Lower leg skin (tissue), 4 donors: ENCODE results near the gene JAM3. TPM values are rescaled to one million over a fixed set of nuclear protein-coding genes. Genes with fewer than 3 reads are reported as not detected.

Source experiments
- DNase-seq, 2 donors: peaks; one replicate each; pipeline ENCODE4 v3.0.0-alpha.2; 2019; ENCODE audit warnings: low spot score in 2 of 2
- H3K4me3 ChIP-seq: fragments of 200-600 bp; sonication (generic); 2 replicates; pipeline ENCODE4 v1.5.1; 2017; ENCODE audit warnings: mild to moderate bottlenecking, low read depth; ENCODE audit not compliant: poor library complexity, severe bottlenecking
- POLR2A ChIP-seq, 2 donors: fragments of 450-650 bp; IDR thresholded peaks; one replicate each; pipeline ENCODE4 v1.6.1; 2016 to 2017; ENCODE audit warnings: antibody characterized with exemption in 2 of 2, mild to moderate bottlenecking in 1 of 2, moderate library complexity in 1 of 2
- WGBS, 2 donors: methylation state at CpG; one replicate each; pipeline ENCODE4 v1.1.5; 2018; 5-methylcytosine and 5-hydroxymethylcytosine counted together
- intact Hi-C: fragments of 100-400 bp; cut with DNase I; formaldehyde crosslinking; loops from one replicate; pipeline ENCODE4 v1.15.0; 2023; ENCODE audit warnings: low total_unique reads
- total RNA-seq, 4 donors: library from RNA; depleted of rRNA; stranded (reverse); fragments of >200 nt; gene quantifications; one replicate each; pipeline ENCODE4 v1.1.0, GENCODE V29; 2016
- TF ChIP-seq, protein P1 (sequence below), 3 donors: fragments of 450-650 bp; IDR thresholded peaks; one replicate each; pipeline ENCODE4 v1.5.1; 2016; ENCODE audit warnings: antibody characterized with exemption in 3 of 3, mild to moderate bottlenecking in 3 of 3, moderate library complexity in 2 of 3

The JAM3 gene
- total RNA-seq, 4 donors from 2014 or later: 12.8 to 22.4 (median 15.1) TPM

DNA sequence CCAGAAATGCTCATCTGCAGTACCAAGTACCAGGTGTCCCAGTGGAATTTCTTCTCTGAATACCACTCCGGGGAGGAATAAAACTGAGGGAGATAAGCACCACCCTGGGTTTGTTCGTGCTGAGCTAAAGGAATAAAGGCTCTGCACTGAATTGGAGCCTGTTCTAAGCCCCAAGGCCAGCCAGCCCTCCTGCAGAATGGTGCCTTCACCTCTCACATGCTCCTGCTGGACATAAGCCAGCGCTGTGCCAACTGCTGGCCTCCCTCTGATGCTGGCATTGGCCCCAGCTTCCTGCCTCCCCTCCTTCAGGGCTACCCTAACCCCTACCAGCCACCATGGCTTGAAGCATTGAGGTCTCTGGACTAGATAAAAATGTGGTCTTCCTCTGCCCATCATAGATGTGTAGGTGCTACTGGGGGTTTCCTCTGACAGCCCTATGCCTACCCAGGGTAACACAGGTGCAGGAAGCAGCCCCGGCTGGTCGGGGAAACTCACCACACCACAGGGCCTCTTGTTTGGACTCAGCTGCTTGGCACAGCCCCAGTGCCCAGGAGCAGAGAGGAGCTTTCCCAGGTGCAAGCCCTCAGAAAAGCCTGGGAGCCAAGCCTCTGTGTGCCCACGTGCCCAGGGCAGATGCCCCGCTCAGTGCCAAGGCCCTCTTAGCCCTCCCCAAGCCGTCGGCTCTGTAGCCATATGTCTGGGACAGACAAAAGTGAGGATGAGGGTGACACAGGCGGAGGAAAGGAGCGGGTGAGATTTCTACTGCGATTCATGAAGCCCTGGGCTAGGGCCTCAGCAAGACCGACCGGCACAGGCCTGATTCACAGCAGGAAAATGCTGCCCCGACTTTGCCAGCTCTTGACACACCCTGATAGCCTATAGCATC, 34.1 kb upstream of the JAM3 start:
- intact Hi-C loops: no loop called here
- DNase-seq: no peak
- 46 to 58% methylated on average over 15 of the region's 15 CpGs for WGBS, 2 donors
- TF ChIP-seq POLR2A (IDR thresholded peaks at IDR 0.05): no peak
- TF ChIP-seq, protein P1, sequence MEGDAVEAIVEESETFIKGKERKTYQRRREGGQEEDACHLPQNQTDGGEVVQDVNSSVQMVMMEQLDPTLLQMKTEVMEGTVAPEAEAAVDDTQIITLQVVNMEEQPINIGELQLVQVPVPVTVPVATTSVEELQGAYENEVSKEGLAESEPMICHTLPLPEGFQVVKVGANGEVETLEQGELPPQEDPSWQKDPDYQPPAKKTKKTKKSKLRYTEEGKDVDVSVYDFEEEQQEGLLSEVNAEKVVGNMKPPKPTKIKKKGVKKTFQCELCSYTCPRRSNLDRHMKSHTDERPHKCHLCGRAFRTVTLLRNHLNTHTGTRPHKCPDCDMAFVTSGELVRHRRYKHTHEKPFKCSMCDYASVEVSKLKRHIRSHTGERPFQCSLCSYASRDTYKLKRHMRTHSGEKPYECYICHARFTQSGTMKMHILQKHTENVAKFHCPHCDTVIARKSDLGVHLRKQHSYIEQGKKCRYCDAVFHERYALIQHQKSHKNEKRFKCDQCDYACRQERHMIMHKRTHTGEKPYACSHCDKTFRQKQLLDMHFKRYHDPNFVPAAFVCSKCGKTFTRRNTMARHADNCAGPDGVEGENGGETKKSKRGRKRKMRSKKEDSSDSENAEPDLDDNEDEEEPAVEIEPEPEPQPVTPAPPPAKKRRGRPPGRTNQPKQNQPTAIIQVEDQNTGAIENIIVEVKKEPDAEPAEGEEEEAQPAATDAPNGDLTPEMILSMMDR (IDR thresholded peaks at IDR 0.05): no peak
- no peak overlapping the region for H3K4me3 ChIP-seq

DNA sequence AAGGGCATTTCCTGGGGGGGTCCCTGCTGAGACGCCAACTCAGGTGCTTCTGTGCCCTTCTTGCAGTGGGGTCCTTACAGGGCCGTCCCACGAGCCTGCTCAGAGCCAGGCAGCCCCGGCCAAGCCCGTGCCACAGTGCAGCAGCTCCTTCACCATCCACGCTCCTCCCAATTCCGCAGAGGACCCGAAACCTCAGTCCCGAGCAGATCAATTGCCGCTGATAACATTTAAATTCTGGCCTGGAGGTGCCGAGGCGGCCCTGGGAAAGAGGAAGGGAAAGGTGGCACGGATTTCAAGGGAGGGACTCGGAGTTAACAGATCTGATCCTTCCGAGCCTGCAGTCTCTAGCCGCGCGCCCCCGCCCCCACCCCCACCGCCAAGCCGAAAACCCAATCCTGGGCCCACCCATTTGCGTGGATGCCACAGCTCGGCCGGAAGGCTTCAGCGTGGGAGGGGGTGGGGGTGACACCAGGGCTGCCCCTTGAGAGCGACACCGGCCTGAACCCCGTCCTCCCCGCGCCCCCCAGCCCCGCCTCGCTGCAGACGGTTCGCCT, 32.3 kb upstream of the JAM3 start:
- no peak for TF ChIP-seq POLR2A (IDR thresholded peaks at IDR 0.05)
- TF ChIP-seq, protein P1 (IDR thresholded peaks at IDR 0.05): no peak
- WGBS, 2 donors: 5 to 6% methylated on average over 31 to 33 of the region's 34 CpGs
- intact Hi-C loops: no loop called here
- no peak for DNase-seq
- peak overlapping the region; percentile 37 for H3K4me3 ChIP-seq

DNA sequence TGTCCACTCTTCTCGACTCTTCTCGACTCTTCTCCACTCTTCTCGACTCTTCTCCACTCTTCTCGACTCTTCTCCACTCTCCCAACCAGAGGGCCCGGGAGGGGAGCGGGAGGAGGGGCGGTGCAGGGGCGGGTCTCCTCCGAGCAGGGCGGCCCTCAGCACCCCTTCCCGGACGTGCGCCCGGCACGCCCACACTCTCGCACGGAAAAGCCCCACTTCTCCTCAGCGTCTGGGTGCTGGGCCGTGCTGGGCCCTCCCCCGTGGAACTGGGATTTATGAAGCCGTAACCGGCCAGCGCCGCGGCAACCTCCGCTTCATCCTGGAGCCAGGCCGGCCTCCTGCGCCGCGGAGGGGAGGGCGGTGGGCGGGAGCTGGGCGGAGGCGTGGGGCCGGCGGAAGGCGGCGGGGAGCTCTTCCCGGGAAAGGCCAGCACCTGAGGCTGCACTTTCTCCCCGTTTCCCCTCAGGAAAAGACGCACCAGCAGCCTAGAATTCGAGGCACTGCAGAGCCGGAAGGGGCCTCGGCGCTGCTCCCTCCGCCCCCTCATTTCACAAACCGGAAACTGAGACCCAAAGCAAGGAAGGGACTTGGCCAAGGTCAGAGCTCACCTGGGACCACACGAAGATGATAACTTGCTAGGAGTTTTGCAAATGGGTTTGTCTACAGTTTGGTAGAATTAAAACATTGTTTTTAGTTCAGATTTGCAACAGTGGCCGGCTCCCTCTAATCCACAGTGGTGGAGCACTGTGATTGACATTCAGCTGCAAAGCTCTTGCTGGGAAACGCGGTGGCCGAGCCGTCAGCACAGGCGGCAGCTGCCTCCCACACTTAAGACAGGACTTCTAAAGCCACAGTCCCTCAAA, 31.6 kb upstream of the JAM3 start:
- 0 to 2% methylated on average over 44 to 54 of the region's 54 CpGs for WGBS, 2 donors
- intact Hi-C loops: no loop called here
- H3K4me3 ChIP-seq: peak overlapping the region; percentile 37
- DNase-seq: peak; percentile 58 to 95
- TF ChIP-seq POLR2A (IDR thresholded peaks at IDR 0.05): no peak
- TF ChIP-seq, protein P1 (IDR thresholded peaks at IDR 0.05): no peak

DNA sequence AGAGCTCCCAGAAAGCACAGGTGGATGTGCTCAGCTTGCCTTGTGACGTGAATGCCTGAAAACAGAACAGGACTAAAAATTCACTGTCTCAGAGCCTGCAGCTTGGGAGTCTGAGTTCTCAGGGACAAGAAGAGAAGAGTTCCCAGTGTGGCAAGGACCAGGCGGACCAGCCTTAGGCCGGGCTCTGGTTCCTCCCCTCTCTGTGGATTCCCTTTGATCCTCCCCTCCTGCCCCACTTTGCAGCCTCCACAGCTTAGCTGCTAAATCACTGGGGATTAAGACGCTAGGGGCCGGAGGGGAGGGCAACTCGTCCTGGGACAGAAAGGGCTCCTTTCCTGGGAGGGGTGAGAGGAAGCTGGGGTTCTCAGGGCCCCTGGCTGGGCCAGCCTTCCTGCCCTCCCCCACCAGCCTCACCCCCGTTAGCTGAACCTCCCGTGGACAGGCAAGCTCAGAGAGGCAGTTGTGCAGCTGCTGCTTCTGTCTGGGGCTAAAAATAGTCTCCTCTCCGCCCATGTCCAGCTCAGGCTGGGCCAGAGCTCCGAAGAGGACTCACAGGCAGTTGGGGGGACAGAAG, 29.9 kb upstream of the JAM3 start:
- DNase-seq: no peak
- 74 to 81% methylated on average over 9 to 10 of the region's 10 CpGs for WGBS, 2 donors
- intact Hi-C loops: no loop called here
- H3K4me3 ChIP-seq: no peak overlapping the region
- TF ChIP-seq POLR2A (IDR thresholded peaks at IDR 0.05): no peak
- TF ChIP-seq, protein P1 (IDR thresholded peaks at IDR 0.05): no peak

DNA sequence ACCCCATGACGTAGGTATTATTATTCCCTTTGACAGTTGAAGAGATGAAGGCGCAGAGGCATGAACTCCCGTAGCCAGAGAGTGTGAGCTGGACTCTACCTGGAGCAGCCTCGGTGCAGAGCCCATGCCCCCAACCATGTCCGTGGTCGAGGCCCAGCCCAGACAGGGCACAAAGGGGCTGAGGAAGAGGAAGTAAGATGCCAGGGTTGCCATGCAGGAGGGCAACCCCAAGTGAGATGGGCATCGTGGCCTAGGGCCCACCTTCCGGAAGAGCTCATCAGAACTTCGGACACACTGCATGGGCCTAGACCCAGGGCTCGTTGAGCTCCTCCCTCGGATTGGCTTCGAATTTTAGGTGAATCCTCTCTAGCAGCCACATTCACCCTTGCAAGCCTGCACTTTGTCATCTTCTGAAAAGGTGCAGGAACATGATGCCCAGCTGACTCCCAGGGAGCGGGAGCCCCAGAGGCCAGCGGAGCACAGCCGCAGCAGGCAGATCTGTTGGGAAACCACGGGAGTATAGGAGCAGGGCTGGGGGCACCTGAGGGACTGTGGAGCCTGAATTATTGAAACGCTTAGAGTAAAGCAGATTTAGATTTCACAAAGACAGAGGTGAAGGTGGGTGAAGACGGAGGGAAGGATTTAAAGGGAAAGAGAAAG, 29.0 kb upstream of the JAM3 start:
- DNase-seq: no peak
- intact Hi-C loops: no loop called here
- H3K4me3 ChIP-seq: no peak overlapping the region
- 91 to 92% methylated on average over 18 of the region's 18 CpGs for WGBS, 2 donors
- TF ChIP-seq POLR2A (IDR thresholded peaks at IDR 0.05): no peak
